HL-60 (cell line): ENCODE results near the gene KIF26A.
A peak's percentile ranks its signal among the peaks of the same experiment; 100 is the strongest.

Source experiments
- DNase-seq, 2 experiments: peaks; one replicate each; pipeline ENCODE4 v3.0.0-alpha.2; 2010 to 2020; ENCODE audit warnings: low read depth in 1 of 2, low spot score in 1 of 2
- H3K27ac ChIP-seq: fragments of 250-450 bp; sonication (Bioruptor Pico); replicated peaks from 2 replicates; pipeline ENCODE4 v1.5.1; 2020; ENCODE audit warnings: mild to moderate bottlenecking, moderate library complexity
- H3K27me3 ChIP-seq: fragments of 250-450 bp; sonication (Bioruptor Pico); 2 replicates; pipeline ENCODE4 v1.5.1; 2021; ENCODE audit warnings: mild to moderate bottlenecking, moderate library complexity; ENCODE audit not compliant: insufficient read depth, poor library complexity, severe bottlenecking
- H3K4me3 ChIP-seq: replicated peaks from 2 replicates; pipeline ENCODE4 v1.5.1; 2011; ENCODE audit warnings: mild to moderate bottlenecking, control low read depth, low read length; ENCODE audit not compliant: insufficient read depth
- CTCF ChIP-seq: IDR thresholded peaks from one replicate; pipeline ENCODE4 v1.5.1; 2011; ENCODE audit warnings: low read length, control low read depth, inconsistent platforms; ENCODE audit not compliant: insufficient read depth
- GABPA ChIP-seq: IDR thresholded peaks from 2 replicates; pipeline ENCODE4 v1.6.1; 2012; ENCODE audit warnings: low read depth
- POLR2AphosphoS5 ChIP-seq: IDR thresholded peaks from 2 replicates; pipeline ENCODE4 v1.6.1; 2012; ENCODE audit warnings: low read depth
- REST ChIP-seq: IDR thresholded peaks from 2 replicates; pipeline ENCODE4 v1.6.1; 2012; ENCODE audit warnings: low read depth; ENCODE audit not compliant: insufficient replicate concordance
- SPI1 ChIP-seq: IDR thresholded peaks from 2 replicates; pipeline ENCODE4 v1.6.1; 2012; ENCODE audit warnings: low read depth, mild to moderate bottlenecking, borderline replicate concordance

KIF26A gene

GRCh38 chr14:104136472-104137296 is 1.7 kb upstream of the KIF26A start:
- no peak for DNase-seq
- TF ChIP-seq REST (no peak), GABPA (no peak), POLR2AphosphoS5 (no peak), SPI1 (no peak), CTCF (no peak)
- Histone ChIP-seq H3K4me3 (no peak overlapping the region), H3K27ac (no peak overlapping the region), H3K27me3 (peaks cover 52% of the 10 kb centered on the region)

- DNase-seq, result peak; percentile 22 to 29
- H3K4me3 ChIP-seq, result no peak overlapping the region
- peaks cover 52% of the 10 kb centered on the region for H3K27me3 ChIP-seq
- no peak overlapping the region for H3K27ac ChIP-seq
- TF ChIP-seq SPI1 (no peak), CTCF (peak; percentile 17)
Measured at GRCh38 chr14:104137297-104138097, 890 bp upstream of the KIF26A start.

- Histone ChIP-seq H3K27ac (no peak overlapping the region), H3K27me3 (peaks cover 50% of the 10 kb centered on the region), H3K4me3 (no peak overlapping the region)
- no peak for DNase-seq
- TF ChIP-seq SPI1 (no peak), POLR2AphosphoS5 (no peak), CTCF (no peak), REST (no peak), GABPA (no peak)
Measured at GRCh38 chr14:104138718-104139459, 502 bp downstream of the KIF26A start.
